ENCODE data around the gene FFAR3. TPM values are rescaled to one million over a fixed set of nuclear protein-coding genes. Genes with fewer than 3 reads are reported as not detected.

FFAR3 gene
- total and polyA plus RNA-seq, 9 of the 15 experiments (the other 6 are each of a cell fraction or from before 2014, with no cell fraction given), result not detected

DNA sequence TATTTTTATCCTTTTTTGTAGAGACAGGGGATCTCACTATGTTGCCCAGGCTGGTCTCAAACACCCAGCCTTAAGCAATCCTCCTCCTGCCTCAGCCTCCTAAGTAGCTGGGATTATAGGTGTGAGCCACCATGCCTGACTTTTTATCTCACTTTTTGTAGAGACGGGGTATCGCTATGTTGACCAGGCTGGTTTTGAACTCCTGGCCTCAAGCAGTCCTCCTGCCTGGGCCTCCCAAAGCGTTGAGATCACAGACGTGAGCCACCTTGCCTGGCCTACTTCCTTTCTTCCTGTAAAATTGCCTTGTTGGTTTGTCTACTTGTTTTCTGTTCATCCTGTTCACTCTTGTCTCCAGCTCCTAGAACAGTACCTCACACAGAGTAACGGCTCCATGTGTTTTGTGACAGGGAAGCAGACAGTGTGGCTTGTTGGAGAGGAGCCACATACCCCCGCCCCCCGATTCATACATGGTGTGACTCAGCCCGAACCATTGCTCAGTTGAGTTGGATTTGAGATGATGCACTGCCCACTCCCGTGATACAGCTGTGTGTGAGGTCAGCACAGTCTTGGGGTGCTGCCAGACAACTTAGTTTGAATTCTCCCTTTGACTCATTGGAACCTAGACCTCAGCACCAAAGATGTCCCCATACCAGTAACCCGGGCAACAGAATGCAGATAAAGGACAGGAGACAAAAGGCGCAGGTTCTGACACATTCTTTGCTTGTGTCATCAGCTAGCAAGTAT is 46.8 kb downstream of the FFAR3 start (continued):
- TF ChIP-seq MGA (IDR thresholded peaks at IDR 0.05) (peak; percentile 77), TFAP4 (CRISPR knock-in tag; IDR thresholded peaks at IDR 0.05; ENCODE audit: borderline replicate concordance) (peak; percentile 62; the same call in 1 of the 2 replicates), NR2C2 (CRISPR knock-in tag; IDR thresholded peaks at IDR 0.05) (no peak), NR2C2 (tag; IDR thresholded peaks at IDR 0.05) (no peak), GMEB1 (CRISPR knock-in tag; IDR thresholded peaks at IDR 0.05) (no peak), MNT (conservative IDR thresholded peaks at IDR 0.05) (0 out of 4 replicates have a peak, but pooled peaks have one; percentile 21 to 26), NFRKB (IDR thresholded peaks at IDR 0.05; ENCODE audit: low read depth) (no peak), NFE2L1 (tag; IDR thresholded peaks at IDR 0.05; ENCODE audit: borderline replicate concordance, low read depth) (no peak), ZNF766 (CRISPR knock-in tag; conservative IDR thresholded peaks at IDR 0.05) (no peak), ZNF699 (CRISPR knock-in tag; IDR thresholded peaks at IDR 0.05; ENCODE audit: insufficient replicate concordance) (no peak)
